ENCODE measurements around the gene AQP7.
"Not testable (repeated sequence)": the region's sequence is repeated elsewhere in the genome, so short reads cannot be mapped to it uniquely, and the experiment has no call there.

Gene AQP7

DNA sequence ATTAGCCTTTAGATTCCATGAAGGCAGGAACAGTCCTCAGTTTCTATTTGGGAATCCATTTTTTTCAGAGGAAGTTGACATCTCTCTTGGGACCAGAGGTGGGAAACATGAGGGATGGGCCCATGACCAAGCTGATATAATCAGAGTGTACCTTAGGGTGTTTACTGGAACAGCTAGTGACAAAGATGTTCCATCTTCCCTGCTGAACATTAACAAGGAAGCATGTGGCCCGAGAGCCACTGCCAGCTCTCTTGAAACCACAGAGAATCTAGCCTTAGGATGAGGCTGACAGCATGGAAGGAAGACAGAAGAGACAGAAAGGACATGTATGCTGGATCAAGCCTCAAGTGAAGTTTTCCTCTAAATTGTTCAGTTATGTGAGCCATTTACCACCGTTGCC is 29.1 kb upstream of the AQP7 start:
- DNase-seq = no peak

GRCh38 chr9:33430942-33431341 is 28.6 kb upstream of the AQP7 start:
- DNase-seq = no peak

- DNase-seq = no peak
These were observed 27.1 kb upstream of the AQP7 start for GRCh38 chr9:33429256-33429985.

- no peak for DNase-seq
These were observed 24.5 kb upstream of the AQP7 start for GRCh38 chr9:33426843-33427293.

GRCh38 chr9:33425128-33425533 is 22.8 kb upstream of the AQP7 start:
- no peak for DNase-seq

- DNase-seq = not testable (repeated sequence)
These were observed 22.1 kb upstream of the AQP7 start for GRCh38 chr9:33424492-33424891.

DNA sequence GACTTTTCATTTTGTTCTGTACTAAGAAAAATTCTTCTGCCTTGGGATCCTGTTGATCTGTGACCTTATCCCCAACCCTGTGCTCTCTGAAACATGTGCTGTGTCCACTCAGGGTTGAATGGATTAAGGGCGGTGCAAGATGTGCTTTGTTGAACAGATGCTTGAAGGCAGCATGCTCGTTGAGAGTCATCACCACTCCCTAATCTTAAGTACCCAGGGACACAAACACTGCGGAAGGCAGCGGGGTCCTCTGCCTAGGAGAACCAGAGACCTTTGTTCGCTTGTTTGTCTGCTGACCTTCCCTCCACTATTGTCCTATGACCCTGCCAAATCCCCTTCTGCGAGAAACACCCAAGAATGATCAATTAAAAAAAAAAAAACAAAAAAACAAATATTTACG is 21.7 kb upstream of the AQP7 start:
- not testable (repeated sequence) for DNase-seq

DNA sequence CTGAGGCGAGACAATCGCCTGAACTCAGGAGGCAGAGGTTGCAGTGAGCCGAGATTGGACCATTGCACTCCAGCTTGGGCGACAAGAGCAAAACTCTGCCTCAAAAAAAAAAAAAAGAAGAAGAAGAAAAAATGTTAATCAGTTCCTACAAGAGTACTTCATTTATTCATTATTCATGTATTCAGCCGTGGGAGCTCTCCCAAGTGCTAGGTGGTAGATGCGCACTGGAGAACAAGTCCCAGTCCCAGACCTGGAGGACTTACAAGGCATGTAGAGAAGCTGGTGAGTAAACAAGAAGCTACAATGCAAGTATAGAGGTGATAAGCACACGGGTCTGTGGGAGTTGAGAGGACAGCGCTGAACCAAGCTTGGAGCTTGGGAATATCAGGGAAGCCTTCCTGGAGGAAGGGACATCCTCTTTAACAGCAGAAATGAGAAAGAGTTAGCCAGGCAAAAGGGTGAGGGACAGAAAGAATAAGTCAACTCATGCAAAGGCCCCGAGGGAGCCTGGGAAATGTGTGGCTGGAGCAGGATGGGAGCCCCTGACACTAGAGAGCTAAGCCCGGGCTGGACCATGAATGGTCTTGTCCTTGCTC is 17.4 kb upstream of the AQP7 start:
- DNase-seq = no peak

DNA sequence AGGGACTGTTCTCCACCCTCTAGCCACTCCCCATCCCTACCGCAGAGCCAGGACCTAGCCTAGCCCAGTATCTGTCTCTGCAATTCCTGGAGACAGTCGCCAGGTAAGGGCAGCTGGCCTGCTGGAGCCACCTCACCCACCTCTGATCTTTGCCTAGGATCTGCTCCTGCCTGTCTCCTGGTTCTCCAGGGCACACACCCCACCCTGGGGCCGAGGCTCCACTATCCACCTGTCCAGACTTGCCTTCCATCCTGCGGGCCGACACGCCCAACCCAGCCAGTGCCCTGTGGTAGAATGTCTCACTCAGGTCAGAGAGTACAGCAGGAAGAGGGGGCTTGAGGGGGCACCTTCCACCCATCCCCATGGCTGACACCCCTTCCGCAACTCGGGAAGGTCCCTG is 15.7 kb upstream of the AQP7 start:
- no peak for DNase-seq

DNA sequence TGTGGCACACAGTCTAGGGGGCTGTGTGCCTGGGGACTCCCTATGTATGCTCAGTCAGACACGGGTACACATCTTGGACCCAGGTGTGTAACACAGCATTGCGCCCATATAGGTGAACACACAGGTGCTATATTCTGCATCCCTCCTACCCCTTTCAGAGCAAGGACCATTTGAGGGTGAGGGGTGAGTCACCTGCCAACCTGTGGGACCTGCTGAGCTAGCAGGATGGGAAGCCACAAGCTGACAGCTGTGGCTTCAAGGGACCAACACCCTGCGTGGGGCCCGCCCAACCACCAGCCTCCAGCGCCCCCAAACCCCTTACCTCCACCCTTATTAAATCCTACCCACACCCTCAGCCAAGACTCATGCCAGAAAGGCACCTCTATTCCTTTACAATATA is 14.6 kb upstream of the AQP7 start:
- peak in 1 of 4 experiments; percentile 10 for DNase-seq

- peak; percentile 41 to 91 (median 80) for DNase-seq
These were observed 13.2 kb upstream of the AQP7 start for GRCh38 chr9:33415501-33416038.

DNA sequence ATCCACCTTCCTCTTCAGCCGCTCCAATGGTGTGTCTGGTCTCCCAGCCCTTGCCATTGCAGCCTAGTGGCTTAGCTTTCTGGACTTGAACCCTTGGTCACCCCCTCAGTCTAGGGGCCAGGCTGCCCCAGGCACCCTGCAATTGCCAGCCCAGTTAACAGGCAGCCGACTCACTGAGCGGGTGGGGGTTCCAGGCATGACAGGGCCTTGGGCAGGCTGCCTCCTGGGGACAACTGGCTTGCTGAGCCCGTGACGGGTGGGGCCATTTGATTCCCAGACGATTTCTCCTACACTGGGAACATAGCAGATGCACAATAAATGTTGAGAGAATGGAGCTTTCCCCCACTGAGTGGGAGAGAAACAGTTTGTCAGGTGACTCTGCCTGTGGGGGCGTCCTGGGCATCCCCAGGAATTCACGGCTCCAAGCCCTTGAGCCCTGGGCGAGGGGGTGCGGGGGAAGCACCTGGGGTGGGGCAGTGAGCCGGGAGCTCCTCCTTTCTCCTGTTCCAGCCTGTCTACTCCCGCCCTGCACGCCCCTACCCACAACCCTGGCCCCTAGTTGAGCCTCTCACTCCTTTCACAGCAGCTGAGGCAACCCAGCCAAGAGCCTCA is 12.6 kb upstream of the AQP7 start:
- no peak for DNase-seq

DNA sequence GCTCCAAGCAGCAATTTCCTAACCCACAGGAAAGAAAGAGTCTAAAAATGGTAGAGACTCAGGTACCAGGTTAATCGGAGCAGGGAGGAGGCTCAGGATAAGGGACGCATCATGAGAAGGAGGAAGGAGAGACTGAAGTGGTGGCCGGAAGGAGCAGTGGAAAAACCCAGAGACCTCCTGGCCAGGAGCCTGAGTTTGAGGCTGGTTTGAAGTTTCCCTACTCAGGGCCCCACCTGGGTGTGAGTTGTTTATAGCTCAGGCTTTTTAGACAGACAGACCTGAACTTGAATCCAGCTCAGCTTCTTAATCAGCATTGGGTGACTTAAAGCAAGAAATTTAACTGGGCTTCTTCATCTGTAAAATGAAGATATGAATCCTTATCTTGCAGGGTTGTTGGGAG is 11.9 kb upstream of the AQP7 start:
- DNase-seq = no peak

- no peak for DNase-seq
These were observed 5.7 kb upstream of the AQP7 start for GRCh38 chr9:33408087-33408486.

DNA sequence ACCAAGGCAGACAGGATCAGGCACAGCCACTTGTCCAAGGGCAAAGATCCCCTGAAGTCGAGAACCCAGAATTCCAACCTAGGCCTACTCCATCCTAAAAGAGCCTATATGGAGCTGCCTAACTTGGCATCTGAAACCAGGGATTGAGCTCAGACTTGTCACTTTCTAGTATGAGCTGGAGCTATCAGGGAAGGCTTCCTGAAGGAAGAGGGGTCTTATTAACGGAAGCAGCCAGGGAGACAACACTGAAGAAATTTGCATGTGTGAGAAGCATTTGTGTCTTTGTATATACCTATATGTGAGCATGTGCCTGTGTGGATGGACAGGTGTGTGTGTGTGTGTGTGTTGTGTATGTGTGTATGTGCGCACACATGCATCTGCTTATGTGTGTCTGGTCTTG is 4.7 kb upstream of the AQP7 start:
- DNase-seq = no peak

DNA sequence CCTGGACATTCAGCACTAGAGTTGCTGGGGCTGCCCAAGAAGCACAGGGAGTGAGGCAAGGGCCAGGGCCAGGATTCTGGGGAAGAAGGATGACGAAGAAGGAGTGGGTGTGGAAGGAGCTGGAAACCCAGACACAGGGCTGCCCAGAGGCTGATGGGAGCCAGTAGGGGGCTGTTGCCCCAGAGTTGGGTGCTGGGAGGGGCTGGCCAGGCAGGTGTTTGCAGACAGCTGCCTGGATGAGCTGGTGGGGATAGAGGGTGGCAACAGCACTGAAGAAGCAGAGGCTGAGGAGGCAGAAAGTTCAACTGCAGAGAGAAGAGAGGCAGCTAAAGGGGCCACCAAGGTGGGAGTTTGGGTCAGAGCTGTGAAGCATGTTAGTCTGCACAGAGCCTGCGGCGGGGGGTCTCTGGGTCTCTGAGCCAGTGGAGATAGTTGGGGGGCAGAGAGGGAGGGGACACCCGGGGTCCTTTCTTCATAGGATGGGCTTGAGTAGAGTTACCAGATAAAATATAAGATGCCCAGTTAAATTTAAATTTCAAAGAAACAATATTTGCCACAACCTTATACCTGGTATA is 2.5 kb upstream of the AQP7 start:
- DNase-seq = no peak

DNA sequence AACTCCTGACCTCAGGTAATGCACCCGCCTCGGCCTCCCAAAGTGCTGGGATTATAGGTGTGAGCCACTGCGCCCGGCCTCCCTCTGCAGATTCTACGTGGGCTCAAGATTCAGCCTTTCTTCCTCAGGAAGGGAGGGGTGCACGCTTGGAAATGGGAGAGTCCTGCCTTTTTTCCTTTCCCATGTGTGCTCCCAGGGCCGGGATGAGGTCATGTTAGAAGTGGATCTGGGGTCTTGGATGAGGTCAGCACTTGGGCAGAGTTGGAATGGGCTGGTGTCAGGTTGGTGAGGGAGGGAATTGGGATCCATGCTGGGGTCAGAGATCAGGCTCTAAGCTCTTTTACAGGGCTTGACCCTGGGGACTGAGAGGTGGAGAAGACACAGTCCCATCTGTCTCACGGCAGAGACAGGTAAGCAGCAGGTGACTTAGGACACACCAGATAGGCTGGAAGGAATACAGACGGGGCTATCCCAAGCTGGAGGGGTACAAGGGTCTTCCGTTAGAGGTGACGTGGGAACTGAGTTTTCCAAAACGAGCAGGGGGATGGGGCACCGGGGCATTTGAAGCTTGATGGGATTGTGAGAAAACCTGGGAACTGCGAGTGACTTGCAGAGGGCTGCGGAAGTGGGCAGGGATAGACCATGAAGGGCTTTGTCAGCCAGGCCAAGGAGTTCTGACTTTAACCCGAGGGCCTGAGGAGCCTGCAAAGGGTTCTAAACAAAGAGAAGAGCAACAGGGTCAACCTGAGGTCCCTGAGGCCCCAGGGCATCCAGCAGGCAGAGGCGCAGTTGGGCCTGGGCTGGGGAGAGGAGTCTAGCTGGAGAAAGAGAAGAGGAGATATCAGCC is 1.8 kb upstream of the AQP7 start:
- DNase-seq = no peak

- DNase-seq = not testable (repeated sequence)
These were observed 559 bp downstream of the AQP7 start for GRCh38 chr9:33401809-33402208.

DNA sequence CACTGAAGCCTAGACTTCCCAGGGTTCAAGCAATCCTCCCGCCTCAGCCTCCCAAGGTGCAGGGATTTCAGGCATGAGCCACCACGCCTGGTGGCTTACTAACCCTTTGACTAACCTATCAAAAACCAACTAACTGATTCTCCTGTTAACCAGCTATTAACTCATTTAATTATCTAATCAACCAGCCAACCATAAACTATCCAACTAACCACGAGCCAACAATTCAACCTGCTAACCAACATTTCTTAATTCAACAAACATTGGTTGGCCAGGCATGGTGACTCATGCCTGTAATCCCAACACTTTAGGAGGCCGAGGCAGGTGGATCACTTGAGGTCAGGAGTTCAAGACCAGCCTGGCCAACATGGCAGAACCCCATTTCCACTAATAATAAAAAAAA is 3.3 kb downstream of the AQP7 start:
- not testable (repeated sequence) for DNase-seq

- DNase-seq = not testable (repeated sequence)
These were observed 4.6 kb downstream of the AQP7 start for GRCh38 chr9:33397801-33398200.

GRCh38 chr9:33395159-33395879 is 7.0 kb downstream of the AQP7 start:
- DNase-seq = not testable (repeated sequence)

DNA sequence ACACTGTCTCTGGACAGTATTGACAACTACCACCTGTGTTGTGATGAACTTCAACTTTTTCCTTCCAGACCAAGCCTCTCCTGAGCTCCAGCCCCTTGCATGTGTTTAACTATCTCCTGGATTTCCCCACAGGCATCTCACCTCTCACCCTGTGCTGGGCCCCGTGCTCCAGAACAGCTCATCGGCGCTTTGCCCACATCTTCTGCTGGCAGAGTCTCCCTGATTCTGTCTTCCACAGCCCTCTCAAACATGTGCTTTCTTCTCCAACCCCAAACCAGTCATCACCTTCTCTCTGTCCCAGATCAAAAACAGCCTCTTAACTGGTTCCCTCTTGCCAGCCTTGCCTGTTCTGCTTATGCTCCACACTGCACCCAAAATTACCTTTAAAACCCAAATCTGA is 8.4 kb downstream of the AQP7 start:
- DNase-seq = not testable (repeated sequence)

Data from activated naive CD4-positive, alpha-beta T cell (primary cell).